GM21390 (cell line): Measurements from ENCODE around the gene CCDC82.

ENCODE experiments used
- ATAC-seq: cut with Tn5 transposase; IDR thresholded peaks from one replicate; pipeline ENCODE4 v1.9.1; 2021; ENCODE audit not compliant: unreplicated experiment

CCDC82 gene

GRCh38 chr11:96329855-96330510, 59.7 kb downstream of the CCDC82 start:
- ATAC-seq, result no peak

- no peak for ATAC-seq
These were observed 60.3 kb downstream of the CCDC82 start for GRCh38 chr11:96329419-96329818.

GRCh38 chr11:96328395-96329010, 61.2 kb downstream of the CCDC82 start:
- no peak for ATAC-seq

GRCh38 chr11:96326959-96327358, 62.8 kb downstream of the CCDC82 start:
- ATAC-seq, result no peak

- no peak for ATAC-seq
These were observed 64.8 kb downstream of the CCDC82 start for GRCh38 chr11:96324912-96325311.

- no peak for ATAC-seq
These were observed 66.1 kb downstream of the CCDC82 start for GRCh38 chr11:96323642-96323985.

- no peak for ATAC-seq
These were observed 66.7 kb downstream of the CCDC82 start for GRCh38 chr11:96322775-96323641.

- ATAC-seq, result no peak
These were observed 68.6 kb downstream of the CCDC82 start for GRCh38 chr11:96321091-96321490.

GRCh38 chr11:96319898-96320656, 69.6 kb downstream of the CCDC82 start:
- ATAC-seq, result no peak

GRCh38 chr11:96318850-96319249, 70.9 kb downstream of the CCDC82 start:
- no peak for ATAC-seq

- ATAC-seq, result no peak
These were observed 71.3 kb downstream of the CCDC82 start for GRCh38 chr11:96318399-96318798.

GRCh38 chr11:96317985-96318384, 71.7 kb downstream of the CCDC82 start:
- ATAC-seq, result no peak

GRCh38 chr11:96317571-96317970, 72.1 kb downstream of the CCDC82 start:
- no peak for ATAC-seq

- no peak for ATAC-seq
These were observed 72.8 kb downstream of the CCDC82 start for GRCh38 chr11:96316869-96317268.

GRCh38 chr11:96315476-96315875, 74.2 kb downstream of the CCDC82 start:
- ATAC-seq, result no peak

GRCh38 chr11:96314326-96315020, 75.2 kb downstream of the CCDC82 start:
- ATAC-seq, result no peak

- no peak for ATAC-seq
These were observed 76.5 kb downstream of the CCDC82 start for GRCh38 chr11:96313163-96313562.

- no peak for ATAC-seq
These were observed 78.6 kb downstream of the CCDC82 start for GRCh38 chr11:96311120-96311568.

- no peak for ATAC-seq
These were observed 79.5 kb downstream of the CCDC82 start for GRCh38 chr11:96310236-96310635.

- ATAC-seq, result no peak
These were observed 80.1 kb downstream of the CCDC82 start for GRCh38 chr11:96309643-96310017.
